RWPE1 (cell line): ENCODE measurements around the gene COL25A1.
A peak's percentile ranks its signal among the peaks of the same experiment; 100 is the strongest.

ENCODE experiments used
- CTCF ChIA-PET: fragments of 350-600 bp; sonication (Branson Sonifier 250); formaldehyde crosslinking; extraction: SDS; loops from one replicate; lab custom pipeline; 2021; lab: Yijun Ruan, JAX
- POLR2A ChIA-PET: fragments of 400-600 bp; formaldehyde crosslinking; extraction: SDS; loops from one replicate; lab custom pipeline; 2020; ENCODE audit warnings: antibody characterized with exemption; ENCODE audit not compliant: low non-redundant PET; lab: Yijun Ruan, JAX
- DNase-seq: peaks from one replicate; pipeline ENCODE4 v3.0.0; 2012; ENCODE audit warnings: low spot score
- H3K27ac ChIP-seq: fragments of 450-650 bp; 2 replicates; pipeline ENCODE4 v1.5.1; 2017
- CTCF ChIP-seq: fragments of 450-650 bp; conservative IDR thresholded peaks from 2 replicates; pipeline ENCODE4 v1.5.1; 2017; ENCODE audit warnings: low read depth, mild to moderate bottlenecking

Gene COL25A1

GRCh38 chr4:109179061-109179460 lies 123.4 kb downstream of the COL25A1 start:
- ChIA-PET CTCF (no interaction called here), POLR2A (no interaction called here)
- DNase-seq, result no peak
- no peak for TF ChIP-seq CTCF
- H3K27ac ChIP-seq, result no peak overlapping the region

GRCh38 chr4:109177096-109177810 lies 125.2 kb downstream of the COL25A1 start:
- CTCF ChIA-PET, result no interaction called here
- H3K27ac ChIP-seq, result no peak overlapping the region
- POLR2A ChIA-PET, result interaction anchor here (0.6 kb wide), 1 partner anchor 131 kb away, joined by 3 read pairs; no protein-coding TSS in a partner anchor
- TF ChIP-seq CTCF, result no peak
- no peak for DNase-seq

- H3K27ac ChIP-seq, result no peak overlapping the region
- POLR2A ChIA-PET, result no interaction called here
- CTCF ChIA-PET, result no interaction called here
- no peak for TF ChIP-seq CTCF
- no peak for DNase-seq
Observed at GRCh38 chr4:109174224-109174953, 128.1 kb downstream of the COL25A1 start.

- H3K27ac ChIP-seq, result no peak overlapping the region
- no peak for DNase-seq
- no peak for TF ChIP-seq CTCF
- CTCF ChIA-PET, result no interaction called here
- POLR2A ChIA-PET, result no interaction called here
Observed at GRCh38 chr4:109172301-109172700, 130.2 kb downstream of the COL25A1 start.

- POLR2A ChIA-PET, result no interaction called here
- H3K27ac ChIP-seq, result no peak overlapping the region
- DNase-seq, result peak; percentile 18
- CTCF ChIA-PET, result interaction anchor here (0.6 kb wide), 1 partner anchor 52 kb away, joined by 4 read pairs; no protein-coding TSS in a partner anchor
- TF ChIP-seq CTCF, result no peak
Observed at GRCh38 chr4:109171070-109171469, 131.4 kb downstream of the COL25A1 start.

GRCh38 chr4:109169170-109169569 lies 133.3 kb downstream of the COL25A1 start:
- TF ChIP-seq CTCF, result no peak
- POLR2A ChIA-PET, result no interaction called here
- DNase-seq, result no peak
- H3K27ac ChIP-seq, result no peak overlapping the region
- CTCF ChIA-PET, result interaction anchor here (0.5 kb wide), 1 partner anchor 69 kb away, joined by 3 read pairs; no protein-coding TSS in a partner anchor
